Endothelial cell of hepatic sinusoid (primary cell): ENCODE measurements around the gene PFKFB2.

ENCODE experiments used
- in situ Hi-C: cut with HindIII; loops from 2 replicates; pipeline ENCODE4 v1.10.0; 2017; ENCODE audit warnings: low sequenced_read_pairs

Gene PFKFB2

GRCh38 chr1:207060596-207060995 is 7.5 kb downstream of the PFKFB2 start:
- in situ Hi-C loops = no loop called here

- in situ Hi-C loops = no loop called here
Measured at GRCh38 chr1:207062058-207062457, 9.0 kb downstream of the PFKFB2 start.

- in situ Hi-C loops = no loop called here
Measured at GRCh38 chr1:207063014-207063413, 9.9 kb downstream of the PFKFB2 start.

GRCh38 chr1:207064561-207064960 is 11.5 kb downstream of the PFKFB2 start:
- in situ Hi-C loops = no loop called here

- in situ Hi-C loops = no loop called here
Measured at GRCh38 chr1:207067185-207067584, 14.1 kb downstream of the PFKFB2 start.

GRCh38 chr1:207067665-207068064 is 14.6 kb downstream of the PFKFB2 start:
- in situ Hi-C loops = no loop called here

GRCh38 chr1:207069061-207069460 is 16.0 kb downstream of the PFKFB2 start:
- in situ Hi-C loops = no loop called here

GRCh38 chr1:207069858-207070506 is 16.9 kb downstream of the PFKFB2 start:
- in situ Hi-C loops = loop anchor here (5.0 kb wide), 2 partner anchors 83 to 347 kb away; no protein-coding TSS in a partner anchor

- in situ Hi-C loops = loop anchor here (5.0 kb wide), 2 partner anchors 84 to 346 kb away; no protein-coding TSS in a partner anchor
Measured at GRCh38 chr1:207070811-207071210, 17.7 kb downstream of the PFKFB2 start.

GRCh38 chr1:207071426-207071825 is 18.4 kb downstream of the PFKFB2 start:
- in situ Hi-C loops = loop anchor here (5.0 kb wide), 2 partner anchors 84 to 346 kb away; no protein-coding TSS in a partner anchor

GRCh38 chr1:207072233-207072632 is 19.2 kb downstream of the PFKFB2 start:
- in situ Hi-C loops = loop anchor here (5.0 kb wide), 2 partner anchors 85 to 345 kb away; no protein-coding TSS in a partner anchor

- in situ Hi-C loops = loop anchor here (5.0 kb wide), 2 partner anchors 87 to 343 kb away; no protein-coding TSS in a partner anchor
Measured at GRCh38 chr1:207073906-207074820, 21.1 kb downstream of the PFKFB2 start.

- in situ Hi-C loops = no loop called here
Measured at GRCh38 chr1:207076181-207076955, 23.3 kb downstream of the PFKFB2 start.

GRCh38 chr1:207077012-207077411 is 23.9 kb downstream of the PFKFB2 start:
- in situ Hi-C loops = no loop called here

- in situ Hi-C loops = no loop called here
Measured at GRCh38 chr1:207077470-207078377, 24.6 kb downstream of the PFKFB2 start.

GRCh38 chr1:207078578-207079132 is 25.6 kb downstream of the PFKFB2 start:
- in situ Hi-C loops = no loop called here

GRCh38 chr1:207079706-207080241 is 26.7 kb downstream of the PFKFB2 start:
- in situ Hi-C loops = no loop called here

GRCh38 chr1:207081088-207081487 is 28.0 kb downstream of the PFKFB2 start:
- in situ Hi-C loops = no loop called here

GRCh38 chr1:207081806-207082205 is 28.7 kb downstream of the PFKFB2 start:
- in situ Hi-C loops = no loop called here
